Measurements from ENCODE around the gene TSPO2. TPM values are rescaled to one million over a fixed set of nuclear protein-coding genes. Genes with fewer than 3 reads are reported as not detected.

TSPO2 gene
- total and polyA plus RNA-seq, 2 of the 13 experiments (the other 11 are each of a cell fraction or from before 2014, with no cell fraction given), result 0.55 TPM; not detected in 1

- TF ChIP-seq ZBTB2 (CRISPR knock-in tag; IDR thresholded peaks at IDR 0.05; ENCODE audit: low read depth) (peak; percentile 95), IKZF1 (IDR thresholded peaks at IDR 0.05) (no peak), ZNF780A (CRISPR knock-in tag; IDR thresholded peaks at IDR 0.05) (no peak), SRF (IDR thresholded peaks at IDR 0.05; ENCODE audit: low read depth, low read length) (no peak), TAF1 (CRISPR knock-in tag; IDR thresholded peaks at IDR 0.05) (peak; percentile 67), SAP130 (CRISPR knock-in tag; IDR thresholded peaks at IDR 0.05; ENCODE audit: low read depth) (peak; percentile 91), ONECUT2 (CRISPR knock-in tag; IDR thresholded peaks at IDR 0.05) (no peak), MAFF (IDR thresholded peaks at IDR 0.05; ENCODE audit: low read depth, low read length) (no peak), ZNF354B (CRISPR knock-in tag; IDR thresholded peaks at IDR 0.05) (no peak), ZNF12 (CRISPR knock-in tag; IDR thresholded peaks at IDR 0.05) (no peak; the same call in 1 of the 2 replicates), ZNF292 (CRISPR knock-in tag; IDR thresholded peaks at IDR 0.05; ENCODE audit: borderline replicate concordance, low read depth) (no peak), ZNF83 (CRISPR knock-in tag; IDR thresholded peaks at IDR 0.05; ENCODE audit: borderline replicate concordance) (no peak; the same call in 1 of the 2 replicates), ZNF441 (CRISPR knock-in tag; IDR thresholded peaks at IDR 0.05; ENCODE audit: borderline replicate concordance) (no peak), ZNF44 (CRISPR knock-in tag; IDR thresholded peaks at IDR 0.05) (peak; percentile 18; the same call in 1 of the 2 replicates), ZNF335 (CRISPR knock-in tag; IDR thresholded peaks at IDR 0.05) (no peak), ZFY (CRISPR knock-in tag; IDR thresholded peaks at IDR 0.05) (peak; percentile 95)
- TF ChIP-seq, protein P1, sequence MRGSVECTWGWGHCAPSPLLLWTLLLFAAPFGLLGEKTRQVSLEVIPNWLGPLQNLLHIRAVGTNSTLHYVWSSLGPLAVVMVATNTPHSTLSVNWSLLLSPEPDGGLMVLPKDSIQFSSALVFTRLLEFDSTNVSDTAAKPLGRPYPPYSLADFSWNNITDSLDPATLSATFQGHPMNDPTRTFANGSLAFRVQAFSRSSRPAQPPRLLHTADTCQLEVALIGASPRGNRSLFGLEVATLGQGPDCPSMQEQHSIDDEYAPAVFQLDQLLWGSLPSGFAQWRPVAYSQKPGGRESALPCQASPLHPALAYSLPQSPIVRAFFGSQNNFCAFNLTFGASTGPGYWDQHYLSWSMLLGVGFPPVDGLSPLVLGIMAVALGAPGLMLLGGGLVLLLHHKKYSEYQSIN (CRISPR knock-in tag; IDR thresholded peaks at IDR 0.05; ENCODE audit: borderline replicate concordance), result no peak
- TF ChIP-seq, protein P2, sequence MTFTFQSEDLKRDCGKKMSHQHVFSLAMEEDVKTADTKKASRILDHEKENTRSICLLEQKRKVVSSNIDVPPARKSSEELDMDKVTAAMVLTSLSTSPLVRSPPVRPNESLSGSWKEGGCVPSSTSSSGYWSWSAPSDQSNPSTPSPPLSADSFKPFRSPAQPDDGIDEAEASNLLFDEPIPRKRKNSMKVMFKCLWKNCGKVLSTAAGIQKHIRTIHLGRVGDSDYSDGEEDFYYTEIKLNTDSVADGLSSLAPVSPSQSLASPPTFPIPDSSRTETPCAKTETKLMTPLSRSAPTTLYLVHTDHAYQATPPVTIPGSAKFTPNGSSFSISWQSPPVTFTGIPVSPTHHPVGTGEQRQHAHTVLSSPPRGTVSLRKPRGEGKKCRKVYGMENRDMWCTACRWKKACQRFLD (CRISPR knock-in tag; IDR thresholded peaks at IDR 0.05; ENCODE audit: borderline replicate concordance), result no peak
- TF ChIP-seq, protein P3, sequence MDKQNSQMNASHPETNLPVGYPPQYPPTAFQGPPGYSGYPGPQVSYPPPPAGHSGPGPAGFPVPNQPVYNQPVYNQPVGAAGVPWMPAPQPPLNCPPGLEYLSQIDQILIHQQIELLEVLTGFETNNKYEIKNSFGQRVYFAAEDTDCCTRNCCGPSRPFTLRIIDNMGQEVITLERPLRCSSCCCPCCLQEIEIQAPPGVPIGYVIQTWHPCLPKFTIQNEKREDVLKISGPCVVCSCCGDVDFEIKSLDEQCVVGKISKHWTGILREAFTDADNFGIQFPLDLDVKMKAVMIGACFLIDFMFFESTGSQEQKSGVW (CRISPR knock-in tag; IDR thresholded peaks at IDR 0.05; ENCODE audit: borderline replicate concordance), result no peak
- TF ChIP-seq, protein P4, sequence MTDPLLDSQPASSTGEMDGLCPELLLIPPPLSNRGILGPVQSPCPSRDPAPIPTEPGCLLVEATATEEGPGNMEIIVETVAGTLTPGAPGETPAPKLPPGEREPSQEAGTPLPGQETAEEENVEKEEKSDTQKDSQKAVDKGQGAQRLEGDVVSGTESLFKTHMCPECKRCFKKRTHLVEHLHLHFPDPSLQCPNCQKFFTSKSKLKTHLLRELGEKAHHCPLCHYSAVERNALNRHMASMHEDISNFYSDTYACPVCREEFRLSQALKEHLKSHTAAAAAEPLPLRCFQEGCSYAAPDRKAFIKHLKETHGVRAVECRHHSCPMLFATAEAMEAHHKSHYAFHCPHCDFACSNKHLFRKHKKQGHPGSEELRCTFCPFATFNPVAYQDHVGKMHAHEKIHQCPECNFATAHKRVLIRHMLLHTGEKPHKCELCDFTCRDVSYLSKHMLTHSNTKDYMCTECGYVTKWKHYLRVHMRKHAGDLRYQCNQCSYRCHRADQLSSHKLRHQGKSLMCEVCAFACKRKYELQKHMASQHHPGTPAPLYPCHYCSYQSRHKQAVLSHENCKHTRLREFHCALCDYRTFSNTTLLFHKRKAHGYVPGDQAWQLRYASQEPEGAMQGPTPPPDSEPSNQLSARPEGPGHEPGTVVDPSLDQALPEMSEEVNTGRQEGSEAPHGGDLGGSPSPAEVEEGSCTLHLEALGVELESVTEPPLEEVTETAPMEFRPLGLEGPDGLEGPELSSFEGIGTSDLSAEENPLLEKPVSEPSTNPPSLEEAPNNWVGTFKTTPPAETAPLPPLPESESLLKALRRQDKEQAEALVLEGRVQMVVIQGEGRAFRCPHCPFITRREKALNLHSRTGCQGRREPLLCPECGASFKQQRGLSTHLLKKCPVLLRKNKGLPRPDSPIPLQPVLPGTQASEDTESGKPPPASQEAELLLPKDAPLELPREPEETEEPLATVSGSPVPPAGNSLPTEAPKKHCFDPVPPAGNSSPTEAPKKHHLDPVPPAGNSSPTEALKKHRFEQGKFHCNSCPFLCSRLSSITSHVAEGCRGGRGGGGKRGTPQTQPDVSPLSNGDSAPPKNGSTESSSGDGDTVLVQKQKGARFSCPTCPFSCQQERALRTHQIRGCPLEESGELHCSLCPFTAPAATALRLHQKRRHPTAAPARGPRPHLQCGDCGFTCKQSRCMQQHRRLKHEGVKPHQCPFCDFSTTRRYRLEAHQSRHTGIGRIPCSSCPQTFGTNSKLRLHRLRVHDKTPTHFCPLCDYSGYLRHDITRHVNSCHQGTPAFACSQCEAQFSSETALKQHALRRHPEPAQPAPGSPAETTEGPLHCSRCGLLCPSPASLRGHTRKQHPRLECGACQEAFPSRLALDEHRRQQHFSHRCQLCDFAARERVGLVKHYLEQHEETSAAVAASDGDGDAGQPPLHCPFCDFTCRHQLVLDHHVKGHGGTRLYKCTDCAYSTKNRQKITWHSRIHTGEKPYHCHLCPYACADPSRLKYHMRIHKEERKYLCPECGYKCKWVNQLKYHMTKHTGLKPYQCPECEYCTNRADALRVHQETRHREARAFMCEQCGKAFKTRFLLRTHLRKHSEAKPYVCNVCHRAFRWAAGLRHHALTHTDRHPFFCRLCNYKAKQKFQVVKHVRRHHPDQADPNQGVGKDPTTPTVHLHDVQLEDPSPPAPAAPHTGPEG (CRISPR knock-in tag; IDR thresholded peaks at IDR 0.05), result peak; percentile 66
Observed at GRCh38 chr6:41073203-41073967, 31.1 kb downstream of the TSPO2 start (continued).

Data from HepG2 (cell line).